SK-N-SH treated with all-trans-retinoic acid at 6 μM for 48 hours (cell line): ENCODE data around the gene PTPRN2.

Experiments
- ATAC-seq: fragments of 200-7000 bp; cut with Tn5 transposase; 3 replicates; pipeline ENCODE4 v1.9.1; 2020; ENCODE audit warnings: mild to moderate bottlenecking, moderate library complexity
- ARNTL ChIP-seq: fragments of 450-650 bp; formaldehyde crosslinking; IDR thresholded peaks from 2 replicates; pipeline ENCODE4 v1.5.0; 2020; ENCODE audit warnings: low read depth, mild to moderate bottlenecking, moderate library complexity, borderline replicate concordance
- BACH2 ChIP-seq: fragments of 250-450 bp; sonication (Bioruptor Pico); IDR thresholded peaks from 2 replicates; pipeline ENCODE4 v1.9.0; 2021; ENCODE audit warnings: mild to moderate bottlenecking, borderline replicate concordance
- CSDC2 ChIP-seq: fragments of 250-450 bp; sonication (Bioruptor Pico); IDR thresholded peaks from 2 replicates; pipeline ENCODE4 v1.5.0; 2020; ENCODE audit warnings: mild to moderate bottlenecking, moderate library complexity
- ESRRG ChIP-seq: fragments of 250-450 bp; sonication (Bioruptor Pico); IDR thresholded peaks from 2 replicates; pipeline ENCODE4 v1.6.1; 2021; ENCODE audit warnings: mild to moderate bottlenecking
- ISL1 ChIP-seq: fragments of 250-450 bp; sonication (Bioruptor Pico); IDR thresholded peaks from 2 replicates; pipeline ENCODE4 v2.1.2; 2022; ENCODE audit warnings: mild to moderate bottlenecking, moderate library complexity
- OSR1 ChIP-seq: fragments of 250-450 bp; sonication (Bioruptor Pico); IDR thresholded peaks from 2 replicates; pipeline ENCODE4 v1.8.0; 2022; ENCODE audit warnings: moderate library complexity, mild to moderate bottlenecking, inconsistent platforms
- PPARA ChIP-seq: fragments of 250-450 bp; sonication (Bioruptor Pico); IDR thresholded peaks from 2 replicates; pipeline ENCODE4 v1.5.0; 2020; ENCODE audit warnings: mild to moderate bottlenecking, borderline replicate concordance
- RARB ChIP-seq: fragments of 250-450 bp; sonication (Bioruptor Pico); IDR thresholded peaks from 2 replicates; pipeline ENCODE4 v1.8.0; 2021; ENCODE audit warnings: mild to moderate bottlenecking, moderate library complexity
- TCF4 ChIP-seq: fragments of 250-450 bp; sonication (Bioruptor Pico); IDR thresholded peaks from 2 replicates; pipeline ENCODE4 v1.8.0; 2021; ENCODE audit warnings: mild to moderate bottlenecking, moderate library complexity, borderline replicate concordance
- TOX ChIP-seq: fragments of 250-450 bp; sonication (Bioruptor Pico); IDR thresholded peaks from 2 replicates; pipeline ENCODE4 v1.8.0; 2021; ENCODE audit warnings: mild to moderate bottlenecking, moderate library complexity, borderline replicate concordance
- ZC3H10 ChIP-seq: fragments of 250-450 bp; sonication (Bioruptor Pico); IDR thresholded peaks from 2 replicates; pipeline ENCODE4 v1.5.1; 2021; ENCODE audit warnings: mild to moderate bottlenecking, moderate library complexity
- ZFP3 ChIP-seq: fragments of 250-450 bp; sonication (Bioruptor Pico); IDR thresholded peaks from 2 replicates; pipeline ENCODE4 v1.5.0; 2020; ENCODE audit warnings: mild to moderate bottlenecking, moderate library complexity
- ZNF565 ChIP-seq: fragments of 450-650 bp; formaldehyde crosslinking; conservative IDR thresholded peaks from 2 replicates; pipeline ENCODE4 v1.5.0; 2020; ENCODE audit warnings: low read depth, mild to moderate bottlenecking, moderate library complexity
- ZNF70 ChIP-seq: fragments of 450-650 bp; formaldehyde crosslinking; IDR thresholded peaks from 2 replicates; pipeline ENCODE4 v1.5.0; 2020; ENCODE audit warnings: mild to moderate bottlenecking, moderate library complexity
- TF ChIP-seq, protein P1 (sequence below): fragments of 250-450 bp; sonication (Bioruptor Pico); IDR thresholded peaks from 2 replicates; pipeline ENCODE4 v1.8.0; 2021; ENCODE audit warnings: low read depth, mild to moderate bottlenecking, moderate library complexity, borderline replicate concordance
- TF ChIP-seq, protein P2 (sequence below): fragments of 250-450 bp; sonication (Bioruptor Pico); IDR thresholded peaks from 2 replicates; pipeline ENCODE4 v1.8.0; 2020; ENCODE audit warnings: mild to moderate bottlenecking, moderate library complexity, borderline replicate concordance
- TF ChIP-seq, protein P3 (sequence below): fragments of 250-450 bp; sonication (Bioruptor Pico); IDR thresholded peaks from 2 replicates; pipeline ENCODE4 v1.5.1; 2021; ENCODE audit warnings: mild to moderate bottlenecking, moderate library complexity

The PTPRN2 gene

DNA sequence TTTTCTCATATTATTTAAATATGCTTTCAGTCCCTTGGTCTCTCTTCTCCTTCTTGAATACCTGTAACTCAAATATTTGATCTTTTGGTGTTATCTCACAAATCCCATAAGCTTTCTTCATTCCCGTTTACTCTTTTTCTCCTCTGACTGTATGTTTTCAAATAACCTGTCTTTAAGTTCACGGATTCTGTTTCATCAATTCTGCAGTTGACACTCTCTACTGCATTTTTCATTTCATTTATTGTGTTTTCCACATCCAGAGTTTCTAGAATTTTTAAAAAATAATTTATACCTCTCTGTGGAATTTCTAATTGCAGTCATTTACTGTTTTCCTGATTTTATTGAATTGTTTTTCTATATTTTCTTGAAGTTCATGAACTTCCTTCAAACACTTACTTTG lies 298.4 kb downstream of the PTPRN2 start:
- TF ChIP-seq BACH2 (CRISPR knock-in tag) (no peak), CSDC2 (CRISPR knock-in tag) (no peak)
- TF ChIP-seq, protein P1, sequence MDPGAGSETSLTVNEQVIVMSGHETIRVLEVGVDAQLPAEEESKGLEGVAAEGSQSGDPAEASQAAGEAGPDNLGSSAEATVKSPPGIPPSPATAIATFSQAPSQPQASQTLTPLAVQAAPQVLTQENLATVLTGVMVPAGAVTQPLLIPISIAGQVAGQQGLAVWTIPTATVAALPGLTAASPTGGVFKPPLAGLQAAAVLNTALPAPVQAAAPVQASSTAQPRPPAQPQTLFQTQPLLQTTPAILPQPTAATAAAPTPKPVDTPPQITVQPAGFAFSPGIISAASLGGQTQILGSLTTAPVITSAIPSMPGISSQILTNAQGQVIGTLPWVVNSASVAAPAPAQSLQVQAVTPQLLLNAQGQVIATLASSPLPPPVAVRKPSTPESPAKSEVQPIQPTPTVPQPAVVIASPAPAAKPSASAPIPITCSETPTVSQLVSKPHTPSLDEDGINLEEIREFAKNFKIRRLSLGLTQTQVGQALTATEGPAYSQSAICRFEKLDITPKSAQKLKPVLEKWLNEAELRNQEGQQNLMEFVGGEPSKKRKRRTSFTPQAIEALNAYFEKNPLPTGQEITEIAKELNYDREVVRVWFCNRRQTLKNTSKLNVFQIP (CRISPR knock-in tag), result no peak
- TF ChIP-seq, protein P2, sequence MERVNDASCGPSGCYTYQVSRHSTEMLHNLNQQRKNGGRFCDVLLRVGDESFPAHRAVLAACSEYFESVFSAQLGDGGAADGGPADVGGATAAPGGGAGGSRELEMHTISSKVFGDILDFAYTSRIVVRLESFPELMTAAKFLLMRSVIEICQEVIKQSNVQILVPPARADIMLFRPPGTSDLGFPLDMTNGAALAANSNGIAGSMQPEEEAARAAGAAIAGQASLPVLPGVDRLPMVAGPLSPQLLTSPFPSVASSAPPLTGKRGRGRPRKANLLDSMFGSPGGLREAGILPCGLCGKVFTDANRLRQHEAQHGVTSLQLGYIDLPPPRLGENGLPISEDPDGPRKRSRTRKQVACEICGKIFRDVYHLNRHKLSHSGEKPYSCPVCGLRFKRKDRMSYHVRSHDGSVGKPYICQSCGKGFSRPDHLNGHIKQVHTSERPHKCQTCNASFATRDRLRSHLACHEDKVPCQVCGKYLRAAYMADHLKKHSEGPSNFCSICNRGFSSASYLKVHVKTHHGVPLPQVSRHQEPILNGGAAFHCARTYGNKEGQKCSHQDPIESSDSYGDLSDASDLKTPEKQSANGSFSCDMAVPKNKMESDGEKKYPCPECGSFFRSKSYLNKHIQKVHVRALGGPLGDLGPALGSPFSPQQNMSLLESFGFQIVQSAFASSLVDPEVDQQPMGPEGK (CRISPR knock-in tag), result no peak

DNA sequence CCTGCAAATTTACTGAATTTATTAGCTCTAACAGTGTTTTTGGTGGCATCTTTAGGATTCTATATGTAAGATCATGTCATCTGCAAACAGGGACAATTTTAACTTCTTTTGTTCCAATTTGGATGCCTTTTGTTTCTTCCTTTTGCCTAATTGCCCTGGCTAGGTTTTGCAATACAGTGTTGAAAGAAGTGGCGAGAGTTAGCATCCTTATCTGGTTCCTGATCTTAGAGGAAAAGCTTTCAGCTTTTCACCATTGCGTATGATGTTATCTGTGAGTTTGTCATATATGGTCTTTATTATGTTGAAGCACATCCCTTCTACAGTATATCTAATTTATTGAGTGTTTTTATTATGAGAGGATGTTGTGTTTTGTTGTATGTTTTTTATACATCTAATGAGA lies 301.4 kb downstream of the PTPRN2 start:
- ATAC-seq, result no peak
- TF ChIP-seq, protein P1 (CRISPR knock-in tag), result no peak
- no peak for TF ChIP-seq CSDC2 (CRISPR knock-in tag)
- no peak for TF ChIP-seq TCF4 (CRISPR knock-in tag)
- no peak for TF ChIP-seq ZNF70 (CRISPR knock-in tag)
- TF ChIP-seq, protein P2 (CRISPR knock-in tag), result no peak
- TF ChIP-seq ISL1, result no peak
- no peak for TF ChIP-seq ZFP3 (CRISPR knock-in tag)
- no peak for TF ChIP-seq PPARA (CRISPR knock-in tag)
- TF ChIP-seq, all 23 proteins: peak for 0

More for the DNA sequence above, 298.4 kb downstream of the PTPRN2 start:
- ATAC-seq, result no peak

DNA sequence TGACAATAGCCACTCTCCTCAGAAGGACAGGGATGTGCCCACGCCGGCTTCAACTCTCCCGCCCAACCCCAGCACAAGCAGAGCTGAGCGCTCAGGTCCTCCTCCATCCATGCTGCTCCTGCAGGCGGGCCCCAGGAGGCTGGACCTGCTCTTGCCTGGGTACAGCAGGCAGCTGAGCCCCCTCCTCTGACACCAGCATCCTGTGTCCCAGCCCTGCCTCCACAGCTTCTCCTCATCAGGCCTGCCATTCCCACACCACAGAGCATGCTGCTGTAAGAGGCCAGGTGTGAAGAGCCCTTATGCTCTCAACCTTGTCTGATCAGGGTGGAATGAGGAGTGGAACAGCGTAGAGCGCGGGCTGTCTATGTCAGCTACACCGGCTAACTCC lies 302.2 kb downstream of the PTPRN2 start:
- no peak for ATAC-seq
- TF ChIP-seq ARNTL (CRISPR knock-in tag) (no peak), OSR1 (CRISPR knock-in tag) (no peak), TOX (CRISPR knock-in tag) (no peak), ZC3H10 (CRISPR knock-in tag) (no peak), ZNF70 (CRISPR knock-in tag) (no peak), ZFP3 (CRISPR knock-in tag) (no peak), PPARA (CRISPR knock-in tag) (no peak), ISL1 (no peak), RARB (no peak), ZNF565 (CRISPR knock-in tag) (no peak), ESRRG (no peak), CSDC2 (CRISPR knock-in tag) (no peak)
- TF ChIP-seq, protein P2 (CRISPR knock-in tag), result no peak
- TF ChIP-seq, protein P3, sequence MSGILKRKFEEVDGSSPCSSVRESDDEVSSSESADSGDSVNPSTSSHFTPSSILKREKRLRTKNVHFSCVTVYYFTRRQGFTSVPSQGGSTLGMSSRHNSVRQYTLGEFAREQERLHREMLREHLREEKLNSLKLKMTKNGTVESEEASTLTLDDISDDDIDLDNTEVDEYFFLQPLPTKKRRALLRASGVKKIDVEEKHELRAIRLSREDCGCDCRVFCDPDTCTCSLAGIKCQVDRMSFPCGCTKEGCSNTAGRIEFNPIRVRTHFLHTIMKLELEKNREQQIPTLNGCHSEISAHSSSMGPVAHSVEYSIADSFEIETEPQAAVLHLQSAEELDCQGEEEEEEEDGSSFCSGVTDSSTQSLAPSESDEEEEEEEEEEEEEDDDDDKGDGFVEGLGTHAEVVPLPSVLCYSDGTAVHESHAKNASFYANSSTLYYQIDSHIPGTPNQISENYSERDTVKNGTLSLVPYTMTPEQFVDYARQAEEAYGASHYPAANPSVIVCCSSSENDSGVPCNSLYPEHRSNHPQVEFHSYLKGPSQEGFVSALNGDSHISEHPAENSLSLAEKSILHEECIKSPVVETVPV (CRISPR knock-in tag), result no peak
- TF ChIP-seq, protein P1 (CRISPR knock-in tag), result no peak
